Measurements from ENCODE around the gene PLEKHM1.
A peak's percentile ranks its signal among the peaks of the same experiment; 100 is the strongest.

The PLEKHM1 gene

DNA sequence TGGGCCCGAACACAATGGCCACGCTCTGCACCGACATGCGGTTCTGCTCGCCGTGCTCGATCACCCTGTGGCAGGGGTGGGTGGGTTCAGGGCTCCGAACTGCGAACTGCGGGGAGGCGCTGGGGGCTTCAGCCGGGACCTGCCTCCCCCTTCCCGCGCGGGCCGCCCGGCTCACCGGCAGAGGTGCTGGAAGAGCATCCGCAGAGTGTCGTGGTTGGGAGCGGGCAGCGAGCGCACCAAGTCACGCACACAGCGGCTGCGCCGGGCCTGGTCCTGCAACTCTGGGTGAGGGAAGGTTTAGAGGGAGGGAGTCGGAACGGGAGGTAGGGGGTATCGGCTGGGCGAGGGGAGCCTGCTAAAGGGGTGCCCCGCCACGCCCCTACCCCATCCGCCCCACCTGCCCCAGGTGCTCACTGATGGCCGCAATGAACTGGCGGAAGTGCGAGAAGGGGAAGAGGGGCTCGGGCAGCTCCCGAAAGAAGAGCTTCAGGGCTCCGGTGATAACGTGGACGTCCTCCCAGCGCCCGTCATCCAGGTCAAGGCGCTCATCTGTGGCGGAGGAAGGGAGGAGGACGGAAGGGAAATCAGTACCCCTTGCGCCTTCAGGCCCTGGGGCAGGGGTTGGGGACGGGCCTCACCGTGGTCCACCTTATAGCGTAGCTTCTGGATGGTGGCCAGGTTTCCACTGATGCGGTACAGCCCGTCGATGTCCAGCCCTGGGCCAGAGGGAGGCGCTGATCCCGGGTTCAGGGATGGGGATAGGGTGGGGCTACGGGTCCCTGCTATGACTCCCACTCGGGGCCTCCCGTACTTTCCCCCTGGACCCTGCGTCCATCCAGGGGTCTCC lies 94.7 kb downstream of the PLEKHM1 start:
- no peak for DNase-seq

DNA sequence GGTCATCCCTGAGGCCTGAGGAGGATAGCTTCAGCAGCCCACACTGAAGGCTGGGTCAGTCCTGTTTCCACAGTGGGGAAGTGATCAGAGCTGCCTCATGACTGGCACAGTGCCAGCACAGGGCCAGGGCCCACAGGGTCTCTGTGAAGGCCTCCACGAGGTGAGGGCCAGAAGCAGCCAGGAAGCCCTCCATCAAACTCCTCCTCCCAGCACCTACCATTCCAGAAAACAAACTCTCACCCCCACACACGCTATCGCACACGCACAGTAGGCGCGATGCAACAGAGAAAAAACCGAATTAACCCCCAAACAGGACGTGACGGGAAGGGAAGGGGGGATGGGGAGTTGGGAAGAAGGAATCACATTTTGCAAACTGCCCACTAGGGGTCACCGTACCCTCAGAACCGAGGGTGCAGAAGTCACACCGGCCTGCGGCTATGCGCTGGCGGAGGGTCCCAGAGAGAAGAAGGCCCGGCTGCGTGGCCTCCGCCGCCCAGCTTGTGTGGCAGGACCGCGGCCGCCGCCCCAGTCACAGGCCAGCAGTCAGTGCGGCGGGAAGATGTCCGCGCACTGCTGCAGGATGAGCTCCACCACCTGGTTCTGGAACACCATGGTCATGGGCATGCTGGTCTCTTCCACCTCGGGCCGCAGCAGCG lies 95.5 kb downstream of the PLEKHM1 start:
- DNase-seq, result peak; percentile 25 to 63 (median 54)

DNA sequence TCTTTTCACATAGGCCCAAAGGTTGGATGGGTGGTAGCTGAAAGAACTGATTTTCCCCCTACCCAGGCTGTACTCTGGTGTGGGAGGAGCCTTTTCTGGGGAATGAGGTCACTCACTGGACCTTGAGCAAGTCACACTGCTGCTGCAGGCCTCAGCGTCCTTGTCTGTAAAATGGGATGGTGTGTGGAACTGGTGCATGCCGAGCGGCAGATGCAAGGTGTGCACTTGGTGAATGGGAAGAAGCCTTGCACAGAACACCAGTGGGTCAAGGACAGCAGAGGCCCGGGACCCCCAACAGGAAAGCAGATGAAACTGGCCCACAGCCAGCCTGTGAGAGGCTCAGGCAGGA lies 96.0 kb downstream of the PLEKHM1 start:
- DNase-seq, result no peak

DNA sequence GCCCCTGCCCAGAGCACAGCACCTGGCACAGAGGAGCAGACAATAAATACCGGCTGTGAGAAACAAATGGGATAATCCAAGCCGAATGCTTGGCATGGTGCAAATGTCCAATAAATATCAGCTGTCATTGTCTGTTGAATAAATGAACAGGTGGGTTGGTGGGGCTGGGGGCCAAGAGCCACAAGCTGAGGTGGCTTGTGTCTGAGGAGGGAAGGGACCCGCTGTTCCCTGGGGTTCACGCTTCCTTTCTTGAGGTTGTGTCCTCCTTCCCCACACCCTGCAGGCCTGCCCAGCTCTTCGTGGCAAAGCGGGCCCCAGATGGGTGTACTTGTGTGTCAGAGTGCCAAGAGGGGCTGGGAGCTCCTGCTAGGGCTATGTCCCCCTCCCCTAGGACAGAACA lies 96.4 kb downstream of the PLEKHM1 start:
- DNase-seq, result no peak

DNA sequence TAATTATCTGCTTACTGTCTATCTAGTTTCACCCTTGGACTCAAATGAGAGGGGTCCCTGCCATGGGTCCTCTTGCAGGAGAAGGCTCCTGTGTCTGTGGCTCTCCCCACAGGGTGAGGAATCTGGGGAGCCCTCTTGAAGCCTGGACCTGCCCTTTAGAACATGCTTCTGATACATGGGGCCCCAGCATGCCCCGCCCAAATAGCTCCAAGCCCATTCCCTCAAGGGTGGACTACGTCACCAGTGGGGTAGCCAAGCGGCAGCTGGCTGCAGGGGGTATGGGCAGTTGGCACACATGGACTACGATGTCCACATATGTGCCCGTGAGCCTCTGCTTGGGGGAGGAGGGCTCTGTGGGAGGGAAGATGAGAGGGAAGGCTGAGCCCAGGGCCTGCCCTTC lies 97.1 kb downstream of the PLEKHM1 start:
- DNase-seq, result no peak

DNA sequence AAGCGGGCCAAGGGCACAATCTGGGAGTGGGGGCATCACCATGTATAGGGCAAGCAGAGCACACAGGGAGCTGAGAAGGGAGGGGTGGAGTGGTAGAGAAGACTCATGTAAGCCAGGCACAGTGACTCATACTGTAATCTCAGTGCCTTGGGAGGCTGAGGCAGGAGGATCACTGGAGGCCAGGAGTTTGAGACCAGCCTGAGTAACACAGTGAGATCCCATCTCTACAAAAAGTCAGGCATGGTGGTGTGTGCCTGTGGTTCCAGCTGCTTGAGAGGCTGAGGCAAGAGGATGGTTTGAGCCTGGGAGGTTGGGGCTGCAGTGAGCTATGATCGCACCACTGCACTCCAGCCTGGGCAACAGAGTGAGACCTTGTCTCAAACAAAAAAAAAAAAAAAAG lies 98.6 kb downstream of the PLEKHM1 start:
- DNase-seq, result no peak

DNA sequence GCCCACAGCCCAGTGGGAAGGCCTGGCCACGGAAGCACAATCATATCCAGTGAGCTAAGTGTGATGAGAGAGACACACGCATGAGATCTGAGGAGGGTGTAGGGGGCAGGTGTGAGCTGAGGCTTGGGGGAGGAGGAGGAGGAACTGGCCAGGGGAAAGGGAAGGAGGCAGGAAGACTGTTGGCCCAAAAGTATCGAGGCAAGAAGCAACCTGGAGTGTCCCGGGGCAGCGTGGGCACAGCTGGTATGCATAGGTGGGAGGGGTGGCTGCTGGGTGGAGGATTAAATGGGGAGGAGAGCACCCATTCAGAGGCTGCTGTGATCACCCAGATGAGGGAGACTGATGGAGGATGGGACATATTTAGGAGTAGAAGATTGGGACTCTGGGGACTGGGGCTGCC lies 99.2 kb downstream of the PLEKHM1 start:
- no peak for DNase-seq

DNA sequence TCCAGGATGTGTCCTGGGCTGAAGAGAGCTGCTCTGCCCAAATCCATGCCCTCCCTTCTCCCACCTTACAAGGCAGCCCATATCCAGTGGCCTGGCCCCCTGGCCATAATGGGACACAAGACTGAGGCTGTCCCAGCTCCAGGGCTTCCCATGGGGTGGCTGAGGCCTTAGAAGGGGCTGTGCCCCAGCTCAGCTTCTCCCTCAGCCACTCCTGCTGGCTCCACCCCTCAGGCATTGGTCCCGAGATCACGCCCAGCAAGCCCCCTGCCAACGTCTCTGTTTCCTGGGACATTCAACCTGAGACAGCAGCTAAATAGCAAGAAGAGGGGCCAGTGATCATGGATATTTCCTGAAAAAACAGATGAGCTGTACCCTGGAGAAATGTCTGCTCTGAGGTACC lies 101.2 kb downstream of the PLEKHM1 start:
- no peak for DNase-seq

DNA sequence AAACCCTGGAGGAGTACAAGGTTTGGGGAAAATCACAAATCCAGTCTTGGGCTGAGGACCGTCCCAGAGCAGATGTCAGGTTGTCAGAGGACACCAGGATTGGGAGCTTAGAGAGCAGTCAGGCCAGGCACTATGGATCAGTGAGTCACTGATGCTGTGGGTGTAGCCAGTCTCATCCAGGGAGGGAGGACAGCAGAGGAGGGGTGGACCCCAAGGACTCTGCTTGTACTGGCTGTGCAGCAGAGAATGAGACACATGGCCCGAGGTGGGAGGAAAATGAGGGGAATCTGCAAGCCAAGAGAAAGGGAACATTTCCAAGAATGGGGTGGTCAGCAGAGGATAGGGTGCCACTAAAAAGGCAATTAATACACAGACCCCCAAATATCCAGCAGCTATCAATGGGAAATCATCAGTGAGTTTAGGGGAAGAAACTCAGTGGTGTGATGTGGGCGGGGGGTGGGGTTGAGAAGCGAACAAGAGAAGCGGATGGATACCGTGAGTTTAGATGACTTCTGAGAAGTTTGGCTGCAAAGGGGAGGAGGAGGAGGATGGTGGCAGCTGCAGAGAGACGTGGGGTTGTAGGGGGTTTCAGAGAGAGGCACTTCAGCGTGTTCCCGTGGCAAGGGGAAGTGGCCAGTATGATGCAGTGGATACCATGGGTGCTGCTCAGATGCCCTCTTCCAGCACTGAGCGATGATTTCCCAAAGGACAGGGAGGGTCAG lies 101.8 kb downstream of the PLEKHM1 start:
- no peak for DNase-seq

DNA sequence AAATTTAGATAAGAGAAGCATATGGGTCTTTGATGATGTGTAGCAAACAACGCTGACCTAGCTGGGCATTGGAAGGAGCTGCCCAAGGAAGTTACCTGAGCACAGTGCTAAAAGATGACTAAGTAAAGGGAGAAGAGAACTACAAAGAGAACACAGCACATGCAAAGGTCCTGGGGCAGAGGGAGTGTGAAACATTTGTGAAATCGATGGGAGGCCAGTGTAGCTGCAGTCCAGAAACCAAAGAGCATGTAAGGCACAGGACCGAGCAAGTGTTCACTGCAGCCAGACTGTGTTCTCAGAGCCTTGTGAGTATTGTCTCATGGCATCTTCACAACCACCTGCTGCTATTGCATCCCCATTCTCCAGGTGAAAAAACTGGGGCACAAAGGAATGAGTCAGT lies 102.8 kb downstream of the PLEKHM1 start:
- DNase-seq, result no peak

DNA sequence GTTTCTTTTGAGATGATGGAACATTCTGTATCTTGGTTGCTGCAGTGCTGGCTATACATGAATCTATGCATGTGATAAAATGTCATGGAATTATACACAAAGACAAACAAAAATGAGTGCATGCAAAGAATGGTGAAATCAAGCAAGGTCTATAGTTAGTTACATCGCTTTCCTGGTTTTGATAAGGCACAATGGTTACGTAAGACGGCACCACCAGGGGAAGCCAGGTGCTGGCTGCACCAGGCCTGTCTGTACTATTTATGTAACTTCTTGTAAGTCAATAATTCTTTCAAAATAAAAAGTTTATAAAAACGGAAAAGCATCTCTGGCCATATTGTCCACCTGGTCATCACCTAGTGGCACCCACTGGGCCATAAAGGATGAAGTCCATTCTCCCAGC lies 104.3 kb downstream of the PLEKHM1 start:
- DNase-seq, result no peak

Data from NCI-H1417 (cell line).